IMR-90 (cell line): ENCODE results near the gene GABRR3. TPM values are rescaled to one million over a fixed set of nuclear protein-coding genes. Genes with fewer than 3 reads are reported as not detected.

Experiments used
- ATAC-seq: fragments of 200-7000 bp; cut with Tn5 transposase; 2 replicates; pipeline ENCODE4 v1.9.1; 2020; ENCODE audit warnings: low read depth, mild to moderate bottlenecking, moderate library complexity
- BruUV-seq: library from RNA; stranded (reverse); fragments of 400-500 nt; replicated peaks from 2 replicates; lab custom pipeline; 2021; lab: Mats Ljungman, UMichigan
- CTCF ChIA-PET: fragments of 300-600 bp; formaldehyde crosslinking; extraction: SDS; loops from one replicate; lab custom pipeline; 2021; ENCODE audit warnings: antibody characterized with exemption; lab: Yijun Ruan, JAX
- POLR2A ChIA-PET: fragments of 300-600 bp; sonication (Branson Sonifier 250); formaldehyde crosslinking; loops from one replicate; lab custom pipeline; 2022; ENCODE audit warnings: antibody characterized with exemption; ENCODE audit not compliant: unreplicated experiment; lab: Charles Lee
- DNase-seq: peaks from one replicate; pipeline ENCODE4 v3.0.0; 2013
- H2AFZ ChIP-seq: replicated peaks from 2 replicates; pipeline ENCODE3; 2013; ENCODE audit warnings: low read length, mild to moderate bottlenecking; ENCODE audit not compliant: poor library complexity
- H2AK5ac ChIP-seq: 2 replicates; pipeline ENCODE4 v1.6.1; 2013; ENCODE audit warnings: low read depth, low read length, inconsistent platforms
- H2AK9ac ChIP-seq: replicated peaks from 2 replicates; pipeline ENCODE3; 2013; ENCODE audit warnings: mild to moderate bottlenecking, low read depth, low read length, moderate library complexity; ENCODE audit not compliant: poor library complexity
- H2BK120ac ChIP-seq: 2 replicates; pipeline ENCODE4 v1.6.1; 2013; ENCODE audit warnings: low read depth, low read length, inconsistent platforms
- H2BK15ac ChIP-seq: 3 replicates; pipeline ENCODE4 v1.6.1; 2013; ENCODE audit warnings: low read depth, low read length, inconsistent platforms
- H2BK20ac ChIP-seq: 2 replicates; pipeline ENCODE4 v1.6.1; 2013; ENCODE audit warnings: low read depth, mild to moderate bottlenecking, inconsistent platforms, low read length, moderate library complexity
- H2BK5ac ChIP-seq: 2 replicates; pipeline ENCODE4 v1.6.1; 2013; ENCODE audit warnings: mild to moderate bottlenecking, low read depth, low read length, inconsistent platforms; ENCODE audit not compliant: poor library complexity, severe bottlenecking
- H3K14ac ChIP-seq: replicated peaks from 2 replicates; pipeline ENCODE4 v1.6.1; 2013; ENCODE audit warnings: low read depth, low read length, inconsistent platforms
- H3K18ac ChIP-seq: 2 replicates; pipeline ENCODE4 v1.6.1; 2013; ENCODE audit warnings: low read depth, low read length, control low read depth
- H3K23ac ChIP-seq: 2 replicates; pipeline ENCODE4 v1.6.1; 2013; ENCODE audit warnings: low read depth, low read length, inconsistent platforms
- H3K27ac ChIP-seq: 2 replicates; pipeline ENCODE4 v1.5.1; 2013; ENCODE audit warnings: mild to moderate bottlenecking, control low read depth, low read length; ENCODE audit not compliant: insufficient read depth
- H3K27me3 ChIP-seq: 2 replicates; pipeline ENCODE4 v1.6.1; 2013; ENCODE audit warnings: low read length; ENCODE audit not compliant: control insufficient read depth, insufficient read depth
- H3K36me3 ChIP-seq: 2 replicates; pipeline ENCODE4 v1.6.1; 2013; ENCODE audit warnings: low read length, mixed read lengths; ENCODE audit not compliant: control insufficient read depth, insufficient read depth
- H3K4ac ChIP-seq: 2 replicates; pipeline ENCODE4 v1.6.1; 2013; ENCODE audit warnings: low read depth, low read length, inconsistent platforms
- H3K4me1 ChIP-seq: 2 replicates; pipeline ENCODE4 v1.6.1; 2013; ENCODE audit warnings: low read length, mixed read lengths; ENCODE audit not compliant: control insufficient read depth, insufficient read depth
- H3K4me2 ChIP-seq: 2 replicates; pipeline ENCODE4 v1.6.1; 2013; ENCODE audit warnings: low read depth, mild to moderate bottlenecking, control low read depth, low read length, moderate library complexity
- H3K4me3 ChIP-seq: 2 replicates; pipeline ENCODE4 v1.5.1; 2013; ENCODE audit warnings: low read depth, mild to moderate bottlenecking, control low read depth, low read length, moderate library complexity; ENCODE audit not compliant: insufficient read depth
- H3K56ac ChIP-seq: 2 replicates; pipeline ENCODE4 v1.6.1; 2013; ENCODE audit warnings: low read length, inconsistent platforms; ENCODE audit not compliant: insufficient read depth; ENCODE audit errors: extremely low read depth
- H3K79me1 ChIP-seq, 2 experiments: 2 replicates each; pipeline ENCODE4 v1.6.1; 2013; ENCODE audit warnings: low read length in 2 of 2, inconsistent platforms in 1 of 2, low read depth in 1 of 2
- H3K9ac ChIP-seq: 2 replicates; pipeline ENCODE4 v1.6.1; 2013; ENCODE audit warnings: low read depth, low read length, control low read depth
- H3K9me1 ChIP-seq: 2 replicates; pipeline ENCODE4 v1.6.1; 2013; ENCODE audit warnings: low read length, inconsistent platforms; ENCODE audit not compliant: insufficient read depth
- H3K9me3 ChIP-seq: 2 replicates; pipeline ENCODE4 v1.6.1; 2013; ENCODE audit warnings: low read length; ENCODE audit not compliant: control insufficient read depth, insufficient read depth
- H4K20me1 ChIP-seq: 2 replicates; pipeline ENCODE4 v1.6.1; 2013; ENCODE audit warnings: low read length, inconsistent platforms; ENCODE audit not compliant: insufficient read depth
- H4K5ac ChIP-seq: 2 replicates; pipeline ENCODE4 v1.6.1; 2013; ENCODE audit warnings: mild to moderate bottlenecking, low read depth, low read length, control low read depth
- H4K8ac ChIP-seq, 2 experiments: 2 replicates each; pipeline ENCODE4 v1.6.1; 2013; ENCODE audit warnings: low read depth in 2 of 2, low read length in 2 of 2, control low read depth in 1 of 2, inconsistent platforms in 1 of 2
- H4K91ac ChIP-seq: 2 replicates; pipeline ENCODE4 v1.6.1; 2013; ENCODE audit warnings: low read depth, low read length, inconsistent platforms; ENCODE audit not compliant: insufficient read depth
- CHD1 ChIP-seq: IDR thresholded peaks from 2 replicates; pipeline ENCODE4 v1.6.1; 2012; ENCODE audit warnings: low read depth, low read length, improper control_type of control experiment
- CTCF ChIP-seq: conservative IDR thresholded peaks from 2 replicates; pipeline ENCODE4 v1.5.1; 2012; ENCODE audit warnings: mild to moderate bottlenecking, low read depth, low read length, improper control_type of control experiment
- MAFK ChIP-seq: IDR thresholded peaks from 2 replicates; pipeline ENCODE4 v1.6.1; 2012; ENCODE audit warnings: low read depth, low read length, improper control_type of control experiment
- MAZ ChIP-seq: IDR thresholded peaks from 2 replicates; pipeline ENCODE4 v1.6.1; 2012; ENCODE audit warnings: low read depth, mild to moderate bottlenecking, low read length, improper control_type of control experiment, moderate library complexity, borderline replicate concordance
- MXI1 ChIP-seq: IDR thresholded peaks from 2 replicates; pipeline ENCODE4 v1.6.1; 2012; ENCODE audit warnings: low read depth, mild to moderate bottlenecking, low read length, moderate library complexity, borderline replicate concordance
- RAD21 ChIP-seq: IDR thresholded peaks from 2 replicates; pipeline ENCODE4 v1.6.1; 2012; ENCODE audit warnings: low read length, improper control_type of control experiment
- RFX5 ChIP-seq: IDR thresholded peaks from 2 replicates; pipeline ENCODE4 v1.8.0; 2012; ENCODE audit warnings: low read depth, mild to moderate bottlenecking, low read length, moderate library complexity
- SMC3 ChIP-seq: fragments of 150-350 bp; IDR thresholded peaks from 2 replicates; pipeline ENCODE4 v1.6.1; 2016; ENCODE audit warnings: low read depth, mild to moderate bottlenecking, antibody characterized with exemption, low read length, moderate library complexity
- USF2 ChIP-seq: fragments of 150-350 bp; IDR thresholded peaks from 2 replicates; pipeline ENCODE4 v1.6.1; 2017; ENCODE audit warnings: mild to moderate bottlenecking, antibody characterized with exemption, low read length, low read depth
- WGBS, 2 experiments: methylation state at CpG; one replicate each; pipeline versions ENCODE4 v1.1.5 to v1.1.7; 2013; ENCODE audit warnings: missing lambda C conversion rate in 2 of 2; ENCODE audit not compliant: insufficient read length in 1 of 2; ENCODE audit errors: extremely low coverage in 2 of 2; 5-methylcytosine and 5-hydroxymethylcytosine counted together
- dilution Hi-C: fragments of 300-500 bp; cut with HindIII; formaldehyde crosslinking; loops from one replicate; pipeline ENCODE4 v1.14.3; 2018; ENCODE audit warnings: low sequenced_read_pairs; ENCODE audit not compliant: unreplicated experiment
- in situ Hi-C: fragments of 300-500 bp; cut with MboI; formaldehyde crosslinking; loops from 3 replicates; pipeline ENCODE4 v1.14.3; 2019; ENCODE audit warnings: low sequenced_read_pairs, inconsistent platforms, mixed read lengths
- intact Hi-C: fragments of 100-400 bp; cut with micrococcal nuclease; formaldehyde crosslinking; loops from 2 replicates; pipeline ENCODE4 v1.10.0; 2022
- polyA plus RNA-seq, 3 experiments: library from polyadenylated mRNA; depleted of rRNA; stranded (reverse); fragments of >200 nt; gene quantifications; 2 replicates each; pipeline ENCODE4 v1.2.3, GENCODE V29; 2012; ENCODE audit warnings: low replicate concordance in 1 of 3
- total RNA-seq: library from RNA; depleted of rRNA; stranded (reverse); fragments of >200 nt; gene quantifications from 2 replicates; pipeline ENCODE4 v1.2.3, GENCODE V29; 2012

Gene GABRR3
- total and polyA plus RNA-seq, 2 of the 4 experiments (the other 2 are of a cell fraction): not detected

GRCh38 chr3:97981886-97982285, 53.2 kb downstream of the GABRR3 start:
- Histone ChIP-seq H2BK5ac (no peak overlapping the region), H3K18ac (no peak overlapping the region; the same call in 1 of the 2 replicates), H2BK20ac (no peak overlapping the region), H4K8ac (no peak overlapping the region), H3K23ac (no peak overlapping the region), H4K20me1 (no peaks in the 10 kb centered on the region), H3K79me1 (no peaks in the 10 kb centered on the region), H3K4me2 (peak overlapping the region; percentile 35; the same call in 1 of the 2 replicates), H3K4me1 (peaks cover 4% of the 10 kb centered on the region; the same call in 1 of the 2 replicates), H3K9me3 (no peaks in the 10 kb centered on the region), H3K14ac (no peak overlapping the region), H3K56ac (no peak overlapping the region), H3K9ac (no peak overlapping the region), H3K4me3 (no peak overlapping the region), H3K27me3 (peaks cover 4% of the 10 kb centered on the region), H3K36me3 (no peaks in the 10 kb centered on the region), H3K9me1 (0 out of 2 replicates have a peak, but pooled peaks cover 2% of the 10 kb centered on the region), H4K5ac (no peak overlapping the region), H2BK120ac (no peak overlapping the region), H3K27ac (peak overlapping the region; percentile 39; the same call in 1 of the 2 replicates), H2BK15ac (no peak overlapping the region), H2AK9ac (no peak overlapping the region), H2AK5ac (no peak overlapping the region), H3K4ac (no peak overlapping the region), H4K91ac (no peak overlapping the region), H2AFZ (no peak overlapping the region)
- ChIA-PET POLR2A (no interaction called here), CTCF (no interaction called here)
- ATAC-seq (no peak), DNase-seq (peak; percentile 21)
- TF ChIP-seq MAZ (no peak), USF2 (no peak), CHD1 (no peak), CTCF (no peak), RFX5 (no peak), MXI1 (no peak), MAFK (no peak), SMC3 (no peak), RAD21 (no peak)
- in situ Hi-C loops: no loop called here
- WGBS, 2 experiments: no CpG with 5 or more reads among the region's 3 CpGs
- intact Hi-C loops: no loop called here
- dilution Hi-C loops: no loop called here
- BruUV-seq: no TSS peak
